Stimulated activated CD8-positive, alpha-beta memory T cell treated with anti-CD3 and anti-CD28 coated beads, Interleukin-7, amount 100 ng/mL, for 48 hours (primary cell): ENCODE measurements around the gene IFFO2.
A peak's percentile ranks its signal among the peaks of the same experiment; 100 is the strongest.

Experiments
- DNase-seq, 2 donors: peaks; one replicate each; pipeline ENCODE4 v3.0.0-alpha.2; 2020; ENCODE audit warnings: low read depth in 1 of 2; ENCODE audit errors: extremely low read depth in 1 of 2

IFFO2 gene

DNA sequence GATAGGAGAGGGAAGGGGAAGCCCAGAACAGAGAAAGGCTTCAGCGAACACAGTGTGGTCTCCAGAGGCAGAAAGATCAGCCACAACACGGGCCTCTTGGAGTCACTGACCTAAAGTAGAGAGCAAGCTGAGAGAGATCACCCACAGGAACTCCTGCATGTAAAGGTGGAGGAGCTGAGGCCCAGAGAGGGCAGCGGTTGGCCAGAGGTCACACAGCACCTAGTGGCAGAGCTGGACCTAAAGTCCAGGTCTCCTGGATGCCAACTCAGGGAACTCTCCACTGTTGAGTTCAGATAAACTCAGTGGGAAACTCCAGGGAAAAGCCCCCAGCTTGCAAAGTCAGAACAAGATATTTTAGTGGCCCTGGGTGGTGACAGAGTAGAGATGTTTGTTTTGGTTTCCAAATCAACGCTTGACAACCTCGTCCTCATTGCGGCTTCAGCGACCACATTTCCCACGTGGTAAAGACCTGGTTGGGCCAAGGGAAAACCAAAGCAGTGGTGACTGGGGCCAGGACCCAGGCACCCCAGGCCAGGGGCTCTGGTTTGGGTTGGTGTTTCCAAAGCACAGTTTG, 4.6 kb downstream of the IFFO2 start:
- DNase-seq: peak; percentile 72 to 87

DNA sequence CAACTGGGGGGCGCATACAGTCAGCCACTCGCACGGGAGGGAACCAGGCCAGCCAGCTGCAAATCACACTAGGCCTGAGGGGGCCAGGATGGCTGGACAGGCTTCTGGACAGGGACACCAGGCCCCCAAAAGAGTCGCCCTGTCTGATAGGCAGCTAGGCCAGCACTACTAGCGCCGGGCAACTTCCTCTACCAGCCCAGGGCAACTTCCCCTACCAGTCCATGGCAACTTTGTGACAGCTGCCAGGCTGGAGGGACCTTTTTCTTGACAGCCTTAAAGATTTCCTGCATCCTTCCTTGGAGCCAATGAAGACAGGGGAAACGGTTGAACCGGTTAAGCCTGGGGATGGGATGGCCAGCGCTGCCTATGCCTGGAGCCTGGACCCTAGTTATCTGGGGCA, 5.1 kb downstream of the IFFO2 start:
- no peak for DNase-seq

DNA sequence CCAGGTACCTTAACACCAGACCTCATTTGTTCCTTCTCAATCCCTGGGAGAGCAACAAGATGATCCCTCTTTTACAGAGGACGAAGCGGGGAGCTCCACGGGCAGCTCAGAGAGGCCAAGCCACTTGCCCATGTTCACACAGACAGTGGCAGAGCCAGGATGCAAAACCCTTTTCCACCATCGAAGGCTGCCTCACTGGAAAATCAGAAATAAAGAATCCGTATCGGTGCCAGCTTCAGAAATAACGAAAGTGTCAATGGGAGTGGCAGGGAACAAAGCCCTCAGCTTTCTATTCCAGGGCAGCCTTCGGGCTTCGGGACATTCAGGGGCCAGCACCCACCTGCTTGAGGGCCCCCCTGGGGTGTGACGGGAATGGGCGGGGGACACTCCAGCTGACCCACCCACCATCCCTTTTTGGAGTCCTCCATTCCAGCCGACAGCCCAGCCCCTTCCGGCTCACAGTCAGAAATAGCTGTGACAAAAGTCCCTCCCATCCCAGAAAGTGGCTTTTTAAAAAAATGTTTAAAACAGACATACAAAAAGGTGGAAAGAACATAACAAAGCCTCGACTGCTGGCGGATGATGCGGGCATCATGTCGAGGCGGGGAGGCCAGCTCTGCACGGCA, 6.0 kb downstream of the IFFO2 start:
- DNase-seq: no peak

DNA sequence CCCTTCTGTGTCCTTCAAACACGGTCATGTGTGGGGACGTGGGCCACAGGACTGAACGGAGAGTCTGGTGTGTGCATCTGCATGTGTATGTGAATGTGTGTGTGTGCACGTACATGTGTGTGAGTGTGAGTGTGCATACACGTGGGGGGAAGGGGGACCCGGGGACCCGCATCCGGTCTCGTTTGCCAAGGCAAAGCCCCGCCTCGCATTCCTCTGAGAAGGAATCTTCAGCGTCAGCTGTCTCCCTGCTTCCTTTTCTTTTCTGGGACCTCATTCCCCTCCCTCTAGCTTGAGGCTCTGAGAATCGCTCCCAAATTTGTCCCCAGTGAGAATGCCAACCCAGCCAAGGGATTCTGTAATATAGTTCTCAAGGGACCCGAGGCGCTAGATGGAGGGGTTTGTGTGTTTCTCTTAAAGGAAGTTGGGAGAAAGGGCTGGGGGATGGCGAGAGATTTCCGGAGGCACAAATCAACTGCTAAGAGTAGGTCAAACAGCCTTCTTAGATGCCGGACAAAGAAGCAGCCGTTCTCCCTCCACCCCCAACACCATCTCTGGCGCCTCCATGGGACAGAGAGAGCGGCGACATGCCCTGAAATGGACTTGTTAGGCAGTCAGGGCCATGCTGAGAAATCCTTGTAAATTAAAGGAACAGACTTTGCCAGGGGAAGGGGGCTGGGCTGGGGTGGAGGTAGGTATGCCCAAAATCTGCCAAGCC, 6.6 kb downstream of the IFFO2 start:
- DNase-seq: no peak

DNA sequence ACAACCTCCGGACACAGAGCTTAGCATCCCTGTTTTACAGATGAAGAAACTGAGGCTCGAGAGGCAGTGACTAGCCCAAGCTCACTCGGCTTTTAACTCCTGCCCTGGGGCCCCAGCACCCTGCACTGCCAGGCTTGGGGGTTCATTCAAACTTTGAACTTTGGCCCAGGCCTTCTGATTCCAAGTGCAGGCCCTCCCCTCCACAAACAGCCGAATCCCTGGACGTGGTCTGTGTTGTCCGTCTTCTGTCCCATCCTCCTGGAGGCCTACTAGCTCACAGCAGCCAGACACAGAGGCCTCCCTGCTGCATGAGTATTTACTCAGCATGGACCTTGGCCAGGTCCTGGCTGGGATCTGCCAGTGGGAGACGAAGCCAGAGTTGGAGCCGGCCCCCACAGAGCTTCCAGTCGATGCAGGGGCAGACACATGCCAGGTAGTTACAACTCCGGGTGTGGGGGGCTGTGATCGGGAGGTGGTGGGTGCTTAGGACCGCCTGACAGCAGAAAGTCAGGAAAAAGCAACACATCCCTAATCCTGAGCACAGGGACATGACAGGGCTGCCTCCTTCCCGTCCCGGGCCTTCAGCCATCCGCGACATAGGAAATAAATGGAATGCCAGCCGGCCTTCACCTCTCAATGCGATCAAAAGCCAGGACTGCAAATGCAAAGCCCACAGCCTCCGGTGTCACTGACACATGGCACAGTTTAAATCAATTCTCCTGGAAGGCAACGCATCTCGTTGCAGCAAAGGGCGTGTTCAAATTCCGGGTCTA, 7.4 kb downstream of the IFFO2 start:
- no peak for DNase-seq

GRCh38 chr1:18948048-18948912, 8.2 kb downstream of the IFFO2 start:
- no peak for DNase-seq

DNA sequence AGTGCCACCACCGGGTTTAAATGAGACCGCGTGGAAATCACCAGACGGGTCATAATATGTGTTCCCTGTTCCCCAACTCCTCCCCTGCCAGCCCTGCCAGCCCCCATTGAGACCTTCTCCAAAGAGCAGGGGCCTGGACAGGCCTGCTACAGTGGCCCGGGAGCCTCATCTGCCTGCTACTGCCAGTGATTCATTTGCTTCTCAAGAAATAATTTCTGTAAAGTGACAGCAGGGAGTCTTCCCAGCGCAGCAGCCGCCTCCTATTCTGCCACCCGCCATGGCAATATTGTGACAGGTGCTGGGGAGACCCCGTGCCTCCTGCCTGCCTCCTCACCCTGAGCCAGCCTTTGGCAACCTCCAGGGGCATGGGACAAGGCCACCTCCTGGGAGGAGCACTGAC, 8.9 kb downstream of the IFFO2 start:
- no peak for DNase-seq

DNA sequence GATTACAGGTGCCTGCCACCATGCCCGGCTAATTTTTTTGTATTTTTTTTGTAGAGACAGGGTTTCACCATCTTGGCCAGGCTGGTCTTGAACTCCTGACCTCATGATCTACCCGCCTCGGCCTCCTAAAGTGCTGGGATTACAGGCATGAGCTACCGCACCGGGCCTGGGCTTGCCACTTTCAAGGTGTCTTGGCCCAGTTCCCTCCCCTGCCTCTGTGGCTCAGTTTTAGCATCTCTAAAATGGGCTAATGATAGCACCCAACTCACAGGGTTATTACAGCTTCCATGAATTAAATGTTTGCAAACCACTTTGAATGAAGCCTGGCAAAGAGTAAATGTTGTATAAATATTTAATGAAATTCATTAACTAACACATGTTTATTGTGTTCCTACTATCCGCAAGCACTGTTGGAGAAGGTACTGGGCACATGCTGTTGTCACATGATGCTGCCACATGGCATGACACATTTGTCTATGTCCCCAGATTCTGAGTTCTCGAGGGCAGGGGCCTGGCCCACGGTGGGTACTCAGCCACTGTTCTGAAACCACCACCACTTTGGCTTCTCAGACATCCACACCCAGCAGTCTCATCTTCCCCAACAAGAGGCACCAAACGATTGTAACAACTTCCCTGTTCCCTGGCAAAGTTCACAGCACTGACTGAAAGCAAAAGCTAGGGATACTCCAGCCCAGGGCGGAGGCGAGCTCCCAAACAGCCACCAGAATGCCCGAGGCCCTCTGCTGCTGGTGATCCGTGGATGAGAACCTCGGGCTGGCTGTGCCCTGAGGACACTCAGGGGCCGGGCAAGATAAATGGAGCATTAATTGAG, 9.7 kb downstream of the IFFO2 start:
- no peak for DNase-seq

- no peak for DNase-seq
Measured at GRCh38 chr1:18945401-18945849, 11.1 kb downstream of the IFFO2 start.

GRCh38 chr1:18944810-18945209, 11.7 kb downstream of the IFFO2 start:
- no peak for DNase-seq

- no peak for DNase-seq
Measured at GRCh38 chr1:18943914-18944572, 12.4 kb downstream of the IFFO2 start.

- no peak for DNase-seq
Measured at GRCh38 chr1:18943162-18943561, 13.3 kb downstream of the IFFO2 start.

GRCh38 chr1:18942340-18942739, 14.1 kb downstream of the IFFO2 start:
- DNase-seq: no peak

DNA sequence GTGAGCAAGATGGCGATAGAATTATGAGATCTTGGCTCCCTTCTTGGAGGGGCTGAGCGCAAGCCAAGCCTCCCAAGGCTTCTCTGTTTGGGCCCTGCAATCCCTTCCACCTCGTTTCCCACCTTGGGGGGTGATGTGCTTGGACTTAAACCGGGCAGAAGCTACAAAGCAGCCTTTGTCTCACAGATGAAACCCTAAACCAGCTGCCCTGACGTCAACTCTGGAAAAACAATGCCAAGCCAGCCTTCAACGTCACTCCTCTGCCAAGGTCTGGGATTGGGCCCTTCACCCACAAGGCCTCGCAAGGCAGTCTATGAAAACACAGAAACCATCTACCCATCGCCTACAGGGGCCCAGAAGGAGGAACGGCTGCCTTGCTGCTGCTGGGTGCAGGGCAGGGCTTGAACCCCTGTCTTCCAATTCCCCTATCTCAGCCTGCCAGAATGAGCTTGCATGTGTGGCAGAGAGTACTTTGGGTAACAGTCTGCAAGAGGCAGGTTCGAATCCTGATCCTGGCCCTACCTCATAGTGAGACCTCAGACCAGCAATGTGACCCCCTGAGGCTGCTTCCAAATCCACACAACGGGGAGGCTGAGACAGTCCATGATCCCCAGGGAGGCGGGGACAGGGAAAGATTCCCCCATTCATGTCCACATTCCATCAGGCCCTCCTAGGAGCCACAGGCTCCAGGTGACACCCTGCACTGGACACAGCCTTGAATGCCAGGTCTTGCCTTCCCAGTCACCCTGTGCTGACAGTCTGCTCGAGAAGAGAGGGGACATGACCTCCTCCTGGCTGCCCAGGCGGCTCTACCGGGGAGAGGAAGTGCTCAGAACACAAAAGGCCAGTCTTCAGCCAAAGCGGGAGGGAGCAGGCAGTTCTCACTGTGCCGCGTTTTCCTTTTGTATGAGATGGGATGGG, 15.0 kb downstream of the IFFO2 start:
- DNase-seq: no peak

DNA sequence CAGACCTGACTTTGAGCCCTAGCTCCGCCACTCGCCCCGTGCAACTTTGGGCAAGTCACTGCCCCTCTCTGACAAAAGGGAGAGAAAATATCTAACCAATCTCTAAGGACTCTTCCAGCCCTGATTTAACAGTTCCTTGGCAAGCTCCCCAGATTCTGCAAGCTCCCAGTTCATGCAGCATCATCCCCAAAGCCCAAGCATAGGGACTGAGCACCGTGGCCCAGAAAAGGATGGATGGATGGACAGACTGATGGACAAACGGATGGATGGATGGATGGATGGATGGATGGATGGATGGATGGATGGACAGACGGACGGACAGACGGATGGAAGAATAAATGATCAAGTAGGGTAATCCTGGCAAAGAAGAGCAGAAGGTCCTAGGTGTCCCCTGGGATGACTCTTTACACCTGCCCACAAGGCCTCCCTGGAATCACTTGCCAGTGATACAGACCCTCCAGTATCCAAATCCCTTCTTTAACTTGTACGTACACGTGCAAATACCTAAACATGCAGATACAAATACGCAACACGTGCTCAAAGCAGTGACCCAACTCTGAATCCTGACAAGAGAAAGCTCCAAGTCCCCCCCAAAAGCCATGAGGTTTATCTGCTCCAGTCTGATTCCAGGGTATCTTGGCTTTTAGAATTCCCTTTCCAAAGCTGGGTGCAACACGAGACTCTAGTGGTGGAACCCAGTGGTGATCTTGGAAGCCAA, 16.0 kb downstream of the IFFO2 start:
- DNase-seq: no peak

DNA sequence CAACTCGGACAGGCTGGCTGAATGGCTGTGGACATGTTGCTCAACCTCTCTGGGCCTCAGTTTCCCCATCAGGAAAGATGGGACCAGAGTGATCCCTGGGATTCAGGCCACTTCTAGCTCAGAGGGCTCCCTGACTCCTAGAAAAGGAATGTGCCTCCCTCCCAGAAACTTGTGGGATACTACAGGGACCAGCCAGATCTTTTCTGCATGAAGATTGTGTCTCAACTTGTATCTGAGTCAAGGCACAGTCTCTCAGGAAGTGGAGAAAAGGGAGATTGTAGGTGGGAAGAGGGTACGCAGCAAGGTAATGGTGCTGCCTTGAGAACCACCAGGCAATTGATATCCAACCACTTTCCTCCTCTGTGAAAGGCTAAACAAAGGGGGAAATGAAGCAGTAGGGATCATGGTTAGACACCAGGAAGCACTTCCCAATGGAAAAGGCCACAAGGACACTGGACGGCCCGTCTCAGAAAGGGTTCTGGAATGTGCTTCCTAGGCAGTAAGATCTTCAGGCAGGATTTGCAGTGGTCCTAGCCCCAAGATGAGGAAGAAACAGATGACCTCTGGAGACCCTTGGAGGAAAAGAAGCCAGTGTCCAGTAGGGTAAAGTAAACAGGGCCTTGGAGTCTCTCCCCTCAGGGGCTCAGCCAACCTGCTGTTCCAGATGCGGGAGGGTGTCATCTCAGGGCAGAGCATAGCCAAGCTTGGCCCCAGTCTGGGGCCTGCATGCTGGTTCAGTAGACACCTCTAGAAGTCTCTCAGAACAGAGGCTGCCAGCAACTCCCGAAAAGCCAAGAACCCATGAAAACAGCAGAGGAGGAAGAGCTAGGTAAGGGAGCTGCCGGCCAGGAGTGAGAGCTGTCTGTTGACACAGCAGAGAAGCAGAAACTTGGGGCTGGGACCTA, 16.8 kb downstream of the IFFO2 start:
- no peak for DNase-seq

DNA sequence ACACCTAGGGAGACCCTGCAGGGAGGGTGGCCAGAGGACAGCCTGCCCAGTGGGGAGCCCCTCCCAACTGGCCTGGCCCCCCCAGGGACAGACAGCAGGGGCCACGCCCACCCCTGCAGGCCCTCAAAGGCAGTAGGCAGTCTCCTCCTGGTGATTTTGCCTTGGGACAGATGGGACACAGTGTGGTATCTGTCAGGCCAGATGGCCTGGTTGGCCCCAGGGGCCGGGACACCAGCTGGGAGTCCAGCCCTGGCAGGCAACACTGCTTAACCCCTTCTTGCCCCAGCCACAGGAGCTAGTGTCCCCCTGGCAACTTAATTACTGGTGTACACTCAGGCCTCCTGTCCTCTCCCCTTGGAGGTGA, 17.8 kb downstream of the IFFO2 start:
- DNase-seq: no peak
